ENCODE results near the gene LRP1. TPM values are rescaled to one million over a fixed set of nuclear protein-coding genes. Genes with fewer than 3 reads are reported as not detected.

LRP1 gene
- total RNA-seq, 1 experiment from 2014 or later, result 9.0 TPM

DNA sequence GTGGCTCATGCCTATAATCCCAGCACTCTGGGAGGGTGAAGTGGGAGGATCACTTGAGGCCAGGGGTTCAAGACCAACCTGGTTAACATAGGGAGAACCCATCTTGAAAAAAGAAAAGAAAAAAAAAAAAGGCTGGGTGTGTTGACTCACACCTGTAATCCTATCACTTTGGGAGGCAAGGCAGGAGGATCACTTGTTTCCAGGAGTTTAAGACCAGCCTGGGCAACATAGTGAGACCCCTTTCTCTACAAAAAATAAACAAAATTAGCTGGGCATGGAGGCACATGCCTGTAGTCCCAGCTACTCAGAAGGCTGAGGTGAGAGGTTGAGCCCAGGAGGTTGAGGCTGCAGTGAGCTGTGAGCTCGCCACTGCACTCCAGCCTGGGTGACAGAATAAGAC is 42.1 kb downstream of the LRP1 start:
- Histone ChIP-seq H3K27me3 (ENCODE audit: control insufficient read depth, insufficient read depth, low read length) (no peaks in the 10 kb centered on the region), H3K4me1 (ENCODE audit: control insufficient read depth, insufficient read depth, low read length) (no peaks in the 10 kb centered on the region; the same call in 1 of the 2 replicates), H3K27ac (ENCODE audit: low read length) (no peak overlapping the region), H3K4me3 (ENCODE audit: low read depth in 2 of 2, low read length in 2 of 2) (no peak overlapping the region), H3K36me3 (ENCODE audit: control insufficient read depth, insufficient read depth, low read length) (no peaks in the 10 kb centered on the region), H3K9me3 (ENCODE audit: control insufficient read depth, insufficient read depth, low read depth, low read length) (no peaks in the 10 kb centered on the region)
- DNase-seq (ENCODE audit: low read depth, low spot score), result no peak
- TF ChIP-seq, protein P1, sequence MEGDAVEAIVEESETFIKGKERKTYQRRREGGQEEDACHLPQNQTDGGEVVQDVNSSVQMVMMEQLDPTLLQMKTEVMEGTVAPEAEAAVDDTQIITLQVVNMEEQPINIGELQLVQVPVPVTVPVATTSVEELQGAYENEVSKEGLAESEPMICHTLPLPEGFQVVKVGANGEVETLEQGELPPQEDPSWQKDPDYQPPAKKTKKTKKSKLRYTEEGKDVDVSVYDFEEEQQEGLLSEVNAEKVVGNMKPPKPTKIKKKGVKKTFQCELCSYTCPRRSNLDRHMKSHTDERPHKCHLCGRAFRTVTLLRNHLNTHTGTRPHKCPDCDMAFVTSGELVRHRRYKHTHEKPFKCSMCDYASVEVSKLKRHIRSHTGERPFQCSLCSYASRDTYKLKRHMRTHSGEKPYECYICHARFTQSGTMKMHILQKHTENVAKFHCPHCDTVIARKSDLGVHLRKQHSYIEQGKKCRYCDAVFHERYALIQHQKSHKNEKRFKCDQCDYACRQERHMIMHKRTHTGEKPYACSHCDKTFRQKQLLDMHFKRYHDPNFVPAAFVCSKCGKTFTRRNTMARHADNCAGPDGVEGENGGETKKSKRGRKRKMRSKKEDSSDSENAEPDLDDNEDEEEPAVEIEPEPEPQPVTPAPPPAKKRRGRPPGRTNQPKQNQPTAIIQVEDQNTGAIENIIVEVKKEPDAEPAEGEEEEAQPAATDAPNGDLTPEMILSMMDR (IDR thresholded peaks at IDR 0.05), result no peak
- ChIA-PET CTCF (no interaction called here), POLR2A (interaction anchor here (0.5 to 0.6 kb wide), 2 partner anchors 43 to 574 kb away, joined by 4 to 5 read pairs; no protein-coding TSS in a partner anchor)
- ATAC-seq, result no peak
- intact Hi-C loops (cut with micrococcal nuclease; ENCODE audit: unreplicated experiment), result no loop called here
- BruUV-seq (replicated peaks), result no TSS peak
- in situ Hi-C loops (cut with HindIII; ENCODE audit: low pct_unique_long_range_greater_than_20kb, low sequenced_read_pairs), result no loop called here

DNA sequence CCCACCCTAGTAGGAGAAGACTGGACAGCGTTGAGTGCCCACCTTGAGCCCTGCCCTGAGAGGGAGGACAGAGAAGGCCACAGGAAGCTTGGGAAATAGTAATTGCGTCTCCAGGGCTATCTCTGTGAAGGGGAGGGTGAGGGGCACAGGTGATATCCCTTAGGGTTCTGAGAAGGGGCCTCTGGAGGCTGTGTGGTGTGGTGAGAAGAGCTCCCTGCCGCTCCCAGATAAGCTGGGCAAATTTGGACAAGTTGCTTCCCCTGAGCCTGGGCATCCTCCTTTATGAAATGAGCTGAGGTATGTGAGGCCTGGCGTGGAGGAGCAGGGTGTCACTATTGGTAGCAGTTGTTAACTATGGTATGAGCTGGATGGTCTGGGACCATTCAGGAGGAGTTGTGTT is 42.6 kb downstream of the LRP1 start:
- H3K4me1 ChIP-seq (ENCODE audit: control insufficient read depth, insufficient read depth, low read length), result no peaks in the 10 kb centered on the region; the same call in 1 of the 2 replicates
- DNase-seq (ENCODE audit: low read depth, low spot score) (no peak), ATAC-seq (no peak)
- H3K27ac ChIP-seq (ENCODE audit: low read length), result no peak overlapping the region
- POLR2A ChIA-PET, result no interaction called here
- intact Hi-C loops (cut with micrococcal nuclease; ENCODE audit: unreplicated experiment) (no loop called here), in situ Hi-C loops (cut with HindIII; ENCODE audit: low pct_unique_long_range_greater_than_20kb, low sequenced_read_pairs) (no loop called here)
- no peaks in the 10 kb centered on the region for H3K27me3 ChIP-seq (ENCODE audit: control insufficient read depth, insufficient read depth, low read length)
- no peak for TF ChIP-seq POLR2AphosphoS5 (IDR thresholded peaks at IDR 0.05; ENCODE audit: low read depth, low read length)
- TF ChIP-seq, protein P1 (IDR thresholded peaks at IDR 0.05), result no peak
- TF ChIP-seq SIN3A (IDR thresholded peaks at IDR 0.05; ENCODE audit: borderline replicate concordance, insufficient read depth, low read depth, low read length), result no peak
- TF ChIP-seq, protein P2, sequence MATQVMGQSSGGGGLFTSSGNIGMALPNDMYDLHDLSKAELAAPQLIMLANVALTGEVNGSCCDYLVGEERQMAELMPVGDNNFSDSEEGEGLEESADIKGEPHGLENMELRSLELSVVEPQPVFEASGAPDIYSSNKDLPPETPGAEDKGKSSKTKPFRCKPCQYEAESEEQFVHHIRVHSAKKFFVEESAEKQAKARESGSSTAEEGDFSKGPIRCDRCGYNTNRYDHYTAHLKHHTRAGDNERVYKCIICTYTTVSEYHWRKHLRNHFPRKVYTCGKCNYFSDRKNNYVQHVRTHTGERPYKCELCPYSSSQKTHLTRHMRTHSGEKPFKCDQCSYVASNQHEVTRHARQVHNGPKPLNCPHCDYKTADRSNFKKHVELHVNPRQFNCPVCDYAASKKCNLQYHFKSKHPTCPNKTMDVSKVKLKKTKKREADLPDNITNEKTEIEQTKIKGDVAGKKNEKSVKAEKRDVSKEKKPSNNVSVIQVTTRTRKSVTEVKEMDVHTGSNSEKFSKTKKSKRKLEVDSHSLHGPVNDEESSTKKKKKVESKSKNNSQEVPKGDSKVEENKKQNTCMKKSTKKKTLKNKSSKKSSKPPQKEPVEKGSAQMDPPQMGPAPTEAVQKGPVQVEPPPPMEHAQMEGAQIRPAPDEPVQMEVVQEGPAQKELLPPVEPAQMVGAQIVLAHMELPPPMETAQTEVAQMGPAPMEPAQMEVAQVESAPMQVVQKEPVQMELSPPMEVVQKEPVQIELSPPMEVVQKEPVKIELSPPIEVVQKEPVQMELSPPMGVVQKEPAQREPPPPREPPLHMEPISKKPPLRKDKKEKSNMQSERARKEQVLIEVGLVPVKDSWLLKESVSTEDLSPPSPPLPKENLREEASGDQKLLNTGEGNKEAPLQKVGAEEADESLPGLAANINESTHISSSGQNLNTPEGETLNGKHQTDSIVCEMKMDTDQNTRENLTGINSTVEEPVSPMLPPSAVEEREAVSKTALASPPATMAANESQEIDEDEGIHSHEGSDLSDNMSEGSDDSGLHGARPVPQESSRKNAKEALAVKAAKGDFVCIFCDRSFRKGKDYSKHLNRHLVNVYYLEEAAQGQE (IDR thresholded peaks at IDR 0.05; ENCODE audit: insufficient read depth in 1 of 2, low read depth in 2 of 2, low read length in 1 of 2), result no peak
- no peak for TF ChIP-seq TCF7L2 (IDR thresholded peaks at IDR 0.05; ENCODE audit: low read depth, low read length)
- H3K9me3 ChIP-seq (ENCODE audit: control insufficient read depth, insufficient read depth, low read depth, low read length), result no peaks in the 10 kb centered on the region
- BruUV-seq (replicated peaks), result no TSS peak
- H3K36me3 ChIP-seq (ENCODE audit: control insufficient read depth, insufficient read depth, low read length), result no peaks in the 10 kb centered on the region
- CTCF ChIA-PET, result no interaction called here
- H3K4me3 ChIP-seq (ENCODE audit: low read depth in 2 of 2, low read length in 2 of 2), result no peak overlapping the region

DNA sequence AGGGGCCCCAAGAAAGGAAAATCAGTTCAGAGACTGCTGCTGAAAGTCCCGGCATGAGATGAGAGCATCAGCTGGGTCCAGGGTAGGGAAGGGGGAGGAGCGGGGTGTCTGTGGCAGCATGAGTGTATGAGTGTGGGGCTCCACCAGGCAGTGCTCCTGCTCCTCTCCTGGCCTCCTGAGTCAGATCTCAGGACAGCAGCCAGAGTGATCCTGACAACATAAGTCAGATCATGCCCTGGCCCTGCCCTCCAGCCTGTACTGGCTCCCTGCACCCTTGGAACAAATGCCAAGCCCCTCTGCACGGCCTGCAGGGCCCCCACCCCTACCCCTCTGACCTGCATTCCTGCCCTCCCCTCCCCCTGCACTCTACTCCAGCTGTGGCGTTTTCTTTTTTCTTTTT is 43.4 kb downstream of the LRP1 start:
- Histone ChIP-seq H3K27me3 (ENCODE audit: control insufficient read depth, insufficient read depth, low read length) (no peaks in the 10 kb centered on the region), H3K9me3 (ENCODE audit: control insufficient read depth, insufficient read depth, low read depth, low read length) (no peaks in the 10 kb centered on the region), H3K27ac (ENCODE audit: low read length) (no peak overlapping the region), H3K36me3 (ENCODE audit: control insufficient read depth, insufficient read depth, low read length) (no peaks in the 10 kb centered on the region), H3K4me1 (ENCODE audit: control insufficient read depth, insufficient read depth, low read length) (no peaks in the 10 kb centered on the region; the same call in 1 of the 2 replicates), H3K4me3 (ENCODE audit: low read depth in 2 of 2, low read length in 2 of 2) (no peak overlapping the region)
- DNase-seq (ENCODE audit: low read depth, low spot score) (no peak), ATAC-seq (no peak)
- intact Hi-C loops (cut with micrococcal nuclease; ENCODE audit: unreplicated experiment), result no loop called here
- ChIA-PET CTCF (no interaction called here), POLR2A (no interaction called here)
- BruUV-seq (replicated peaks), result no TSS peak
- in situ Hi-C loops (cut with HindIII; ENCODE audit: low pct_unique_long_range_greater_than_20kb, low sequenced_read_pairs), result no loop called here
- TF ChIP-seq TCF7L2 (IDR thresholded peaks at IDR 0.05; ENCODE audit: low read depth, low read length) (no peak), POLR2AphosphoS5 (IDR thresholded peaks at IDR 0.05; ENCODE audit: low read depth, low read length) (no peak), SIN3A (IDR thresholded peaks at IDR 0.05; ENCODE audit: borderline replicate concordance, insufficient read depth, low read depth, low read length) (no peak)
- TF ChIP-seq, protein P2 (IDR thresholded peaks at IDR 0.05; ENCODE audit: insufficient read depth in 1 of 2, low read depth in 2 of 2, low read length in 1 of 2), result no peak
- TF ChIP-seq, protein P1 (IDR thresholded peaks at IDR 0.05), result no peak
